ENCODE measurements around the gene DOCK11. TPM values are rescaled to one million over a fixed set of nuclear protein-coding genes. Genes with fewer than 3 reads are reported as not detected.
"Not testable (repeated sequence)": the region's sequence is repeated elsewhere in the genome, so short reads cannot be mapped to it uniquely, and the experiment has no call there.

Gene DOCK11
- total RNA-seq = 66.7 and 73.4 TPM in 2 replicates

DNA sequence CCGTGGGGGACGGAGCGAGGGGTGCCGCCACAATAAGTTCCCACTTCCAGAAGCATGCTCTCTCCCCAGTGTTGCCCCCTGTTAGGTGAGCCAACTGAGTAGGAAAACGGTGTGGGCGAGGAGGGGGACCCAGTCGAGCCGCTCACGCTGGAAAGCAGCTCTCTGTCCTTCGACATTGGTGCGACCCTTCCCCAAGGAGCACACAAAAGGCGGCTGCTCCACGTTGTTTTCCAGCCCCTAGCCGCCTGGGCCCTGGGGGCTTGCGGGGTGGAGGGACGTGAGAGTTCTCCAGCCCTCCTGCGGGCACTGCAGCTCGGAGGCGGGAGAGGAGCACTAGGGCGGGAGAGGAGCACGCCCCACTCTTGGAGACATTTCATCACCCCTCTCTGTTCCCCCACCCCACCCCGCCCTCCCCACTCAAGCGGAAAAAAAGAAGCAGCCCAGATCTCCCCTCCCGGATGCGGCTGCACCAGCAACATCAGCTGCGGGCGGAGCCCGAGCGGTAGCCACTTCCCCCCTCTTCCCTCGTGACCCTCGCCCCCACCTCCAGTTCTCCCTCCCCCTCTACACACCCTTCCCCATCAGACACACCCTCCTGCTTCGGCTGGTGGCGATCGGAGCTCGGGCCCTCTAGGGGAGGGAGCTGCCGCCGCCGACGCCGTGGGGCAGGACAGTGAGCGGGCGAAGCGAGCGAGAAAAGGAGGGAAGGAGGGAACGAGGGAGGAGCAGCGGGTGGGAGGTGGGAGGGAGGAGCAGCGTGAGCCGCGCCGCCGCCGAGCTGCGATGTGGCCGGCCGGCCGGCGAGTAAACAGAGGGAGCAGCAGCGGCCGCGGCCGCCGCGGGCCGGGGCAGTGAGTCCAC, at the start of gene DOCK11:
DOCK11 (plus strand) TSS at position 755 of the 861 bp plus-strand sequence. CDS start 157 bp downstream, outside the sequence.
- intact Hi-C loops (cut with micrococcal nuclease) = loop anchor here (1.0 to 10.0 kb wide), 3 partner anchors 36 to 740 kb away; partner anchors contain the start of gene PGRMC1

DNA sequence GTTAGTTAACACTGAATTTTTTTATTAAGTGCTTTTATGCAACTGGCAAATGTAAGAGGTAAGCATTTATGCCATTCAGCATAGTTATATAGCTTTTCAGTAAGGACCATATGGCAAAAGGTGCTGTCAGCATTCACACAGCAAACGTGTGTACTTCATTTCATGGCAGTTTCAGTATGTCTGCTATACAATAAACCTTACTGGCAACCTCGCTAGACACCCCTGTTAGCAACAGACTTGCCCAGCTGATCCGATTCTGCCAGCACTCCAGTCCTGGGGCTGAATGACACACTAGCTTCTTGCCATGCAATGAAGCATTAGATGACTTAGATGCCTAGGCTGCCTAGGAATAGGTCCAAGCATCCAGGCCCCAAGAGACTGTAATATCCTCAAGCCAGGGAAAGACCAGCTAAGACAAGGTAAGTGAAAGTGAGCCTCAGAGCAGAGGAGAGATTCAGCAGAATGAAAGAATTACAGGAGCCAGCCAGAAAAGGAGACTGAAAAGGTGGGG, 47.3 kb upstream of the DOCK11 start:
- intact Hi-C loops (cut with micrococcal nuclease) = no loop called here

DNA sequence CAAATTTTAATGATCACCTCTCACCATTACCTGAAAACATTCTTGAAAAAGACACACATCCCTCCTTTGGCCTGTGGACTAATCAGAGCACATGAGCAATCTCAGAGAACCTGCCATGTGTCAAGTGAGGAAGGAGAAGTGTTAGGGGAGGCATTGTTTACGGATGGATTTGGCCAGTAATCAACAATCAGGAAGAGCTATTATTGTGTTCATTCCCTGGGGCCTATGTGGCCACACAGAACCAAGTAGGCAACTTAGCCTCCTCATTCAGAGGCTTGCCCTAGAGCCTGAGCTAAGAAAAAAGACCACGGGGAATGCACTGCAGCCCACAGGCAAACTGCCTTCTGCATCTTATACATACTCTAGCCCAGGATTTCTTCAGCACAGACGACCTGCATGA, 40.6 kb upstream of the DOCK11 start:
- intact Hi-C loops (cut with micrococcal nuclease) = no loop called here

DNA sequence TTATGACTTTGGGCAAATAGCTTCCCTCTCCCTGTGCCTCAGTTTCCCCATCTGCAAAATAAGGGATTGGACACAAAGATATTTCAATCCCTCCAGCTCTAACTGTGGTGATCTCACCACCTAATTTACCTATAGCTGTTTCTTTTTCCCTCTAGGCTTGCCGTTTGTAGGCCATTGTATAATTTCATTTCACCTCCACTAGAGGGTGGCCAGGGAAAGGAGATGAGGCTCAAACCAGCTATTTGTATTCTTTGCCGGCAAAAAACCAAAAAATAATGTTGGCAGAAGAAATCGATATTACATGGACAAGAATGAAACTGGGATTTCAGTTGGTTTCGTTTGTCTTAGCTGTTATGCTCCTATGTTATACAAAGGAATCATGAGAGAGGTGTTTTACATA, 36.1 kb upstream of the DOCK11 start:
- intact Hi-C loops (cut with micrococcal nuclease) = loop anchor here (1.0 to 2.0 kb wide), 2 partner anchors 35 to 142 kb away; partner anchors contain the start of gene DOCK11

DNA sequence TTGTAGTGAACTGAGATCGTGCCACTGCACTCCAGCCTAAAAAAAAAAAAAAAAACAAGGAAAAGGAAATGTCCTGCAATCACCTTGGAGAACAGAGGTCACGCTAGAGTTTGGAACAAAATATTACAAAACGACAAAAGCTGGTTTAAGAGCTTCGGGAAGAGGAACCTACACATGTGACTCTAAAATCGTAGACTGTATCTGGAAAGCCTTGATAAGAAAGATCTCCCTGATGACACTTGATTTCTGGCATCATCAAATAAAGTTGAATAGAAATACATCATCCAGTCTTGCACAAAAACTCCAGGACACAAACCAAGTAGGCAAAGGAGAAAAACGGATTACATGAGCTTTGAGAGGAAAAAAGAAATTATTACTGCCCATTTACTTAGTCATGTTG, 31.1 kb upstream of the DOCK11 start:
- intact Hi-C loops (cut with micrococcal nuclease) = no loop called here

DNA sequence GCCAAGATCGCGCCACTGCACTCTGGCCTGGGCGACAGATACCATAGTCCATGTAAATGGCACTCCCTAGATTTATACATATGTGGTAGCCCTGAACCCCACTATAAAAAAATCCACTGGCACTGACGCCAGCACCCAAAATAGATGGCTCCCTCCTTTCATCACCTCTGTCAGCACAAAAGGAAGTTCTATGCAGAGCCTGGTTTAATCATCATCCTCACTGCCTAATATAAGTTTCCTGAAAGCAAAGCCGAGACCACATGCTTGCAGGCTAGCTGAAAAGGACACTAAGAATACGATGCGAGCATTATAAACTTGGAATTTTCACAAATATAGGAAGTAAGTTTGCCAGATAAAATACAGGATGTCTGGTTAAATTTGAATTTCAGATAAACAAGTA, 27.5 kb upstream of the DOCK11 start:
- intact Hi-C loops (cut with micrococcal nuclease) = no loop called here

DNA sequence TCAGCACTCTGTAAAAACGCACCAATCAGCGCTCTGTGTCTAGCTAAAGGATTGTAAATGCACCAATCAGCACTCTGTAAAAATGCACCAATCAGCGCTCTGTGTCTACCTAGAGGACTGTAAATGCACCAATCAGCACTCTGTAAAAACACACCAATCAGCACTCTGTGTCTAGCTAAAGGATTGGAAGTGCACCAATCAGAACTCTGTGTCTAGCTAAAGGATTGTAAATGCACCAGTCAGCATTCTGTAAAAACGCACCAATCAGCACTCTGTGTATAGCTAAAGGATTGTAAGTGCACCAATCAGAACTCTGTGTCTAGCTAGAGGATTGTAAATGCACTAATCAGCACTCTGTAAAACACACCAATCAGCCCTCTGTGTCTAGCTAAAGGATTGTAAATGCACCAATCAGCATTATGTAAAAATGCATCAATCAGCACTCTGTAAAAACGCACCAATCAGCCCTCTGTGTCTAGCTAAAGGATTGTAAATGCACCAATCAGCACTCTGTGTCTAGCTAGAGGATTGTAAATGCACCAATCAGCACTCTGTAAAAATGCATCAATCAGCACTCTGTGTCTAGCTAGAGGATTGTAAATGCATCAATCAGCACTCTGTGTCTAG, 24.8 kb upstream of the DOCK11 start:
- intact Hi-C loops (cut with micrococcal nuclease) = not testable (repeated sequence)

DNA sequence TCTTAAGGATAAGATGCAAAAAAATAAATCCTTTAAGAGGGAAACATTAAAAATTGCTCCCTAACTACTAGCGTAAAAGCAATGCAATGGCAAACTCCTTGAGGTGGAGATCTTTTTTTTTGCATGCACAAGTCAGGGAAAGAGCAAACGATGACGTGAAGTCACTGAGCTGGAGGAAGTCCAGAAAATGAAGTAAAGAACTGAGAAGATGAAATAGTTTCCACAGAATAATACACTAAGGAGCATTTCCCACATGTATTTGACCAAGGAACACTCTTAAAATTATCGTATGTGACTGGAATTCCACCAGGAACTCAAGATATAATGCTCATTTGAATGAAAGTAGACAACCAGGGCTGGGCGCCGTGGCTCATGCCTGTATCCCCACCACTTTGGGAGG, 21.0 kb upstream of the DOCK11 start:
- intact Hi-C loops (cut with micrococcal nuclease) = no loop called here

DNA sequence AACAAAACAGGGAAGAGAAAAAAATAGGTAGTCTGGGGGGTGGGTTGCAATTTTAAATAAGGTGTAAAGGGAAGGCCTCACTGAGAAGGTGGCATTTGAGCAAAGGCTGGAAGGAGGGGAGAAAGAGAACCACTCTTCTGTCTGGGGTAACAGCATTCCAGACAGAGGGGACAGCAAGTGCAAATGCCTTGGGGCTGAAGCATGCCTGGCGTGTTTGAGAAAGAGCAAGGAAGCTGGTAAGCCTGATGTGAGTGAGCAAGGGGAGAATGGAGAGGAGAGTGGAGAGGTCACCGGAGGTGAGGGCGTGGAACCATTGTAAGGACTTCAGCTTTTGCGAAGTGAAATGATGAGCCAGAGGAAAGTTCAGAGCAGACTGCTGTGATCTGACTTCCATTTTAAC, 19.7 kb upstream of the DOCK11 start:
- intact Hi-C loops (cut with micrococcal nuclease) = no loop called here

DNA sequence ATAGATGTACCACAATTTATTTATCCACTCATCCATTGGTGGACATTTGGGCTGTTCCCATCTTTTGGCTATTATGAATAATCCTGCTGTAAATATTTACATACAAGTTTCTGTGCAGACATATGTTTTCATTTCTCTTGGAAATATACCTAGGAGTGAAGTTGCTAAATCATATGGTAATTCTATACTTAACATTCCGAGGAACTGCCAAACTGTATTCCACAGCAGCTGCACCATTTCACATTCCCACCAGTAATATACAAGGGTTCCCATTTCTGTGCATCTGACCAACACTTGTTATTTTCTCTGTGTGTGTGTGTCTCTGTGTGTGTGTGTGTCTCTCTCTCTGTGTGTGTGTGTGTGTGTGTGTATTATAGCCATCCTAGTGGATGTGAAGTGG, 15.4 kb upstream of the DOCK11 start:
- intact Hi-C loops (cut with micrococcal nuclease) = no loop called here

DNA sequence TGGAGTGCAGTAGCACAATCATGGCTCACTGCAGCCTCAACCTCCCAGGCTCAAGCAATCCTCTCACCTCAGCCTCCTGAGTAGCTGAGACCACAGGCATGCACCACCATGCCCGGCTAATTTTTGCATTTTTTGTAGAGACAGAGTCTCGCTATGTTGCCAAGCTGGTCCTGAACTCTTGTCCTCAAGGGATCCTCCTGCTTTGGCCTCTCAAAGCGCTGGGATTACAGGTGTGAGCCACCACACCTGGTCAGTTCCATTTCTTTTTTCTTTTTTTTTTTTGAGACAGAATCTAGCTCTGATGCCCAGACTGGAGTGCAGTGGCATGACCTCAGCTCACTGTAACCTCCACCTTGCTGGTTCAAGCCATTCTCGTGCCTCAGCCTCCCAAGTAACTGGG, 13.2 kb upstream of the DOCK11 start:
- intact Hi-C loops (cut with micrococcal nuclease) = not testable (repeated sequence)

DNA sequence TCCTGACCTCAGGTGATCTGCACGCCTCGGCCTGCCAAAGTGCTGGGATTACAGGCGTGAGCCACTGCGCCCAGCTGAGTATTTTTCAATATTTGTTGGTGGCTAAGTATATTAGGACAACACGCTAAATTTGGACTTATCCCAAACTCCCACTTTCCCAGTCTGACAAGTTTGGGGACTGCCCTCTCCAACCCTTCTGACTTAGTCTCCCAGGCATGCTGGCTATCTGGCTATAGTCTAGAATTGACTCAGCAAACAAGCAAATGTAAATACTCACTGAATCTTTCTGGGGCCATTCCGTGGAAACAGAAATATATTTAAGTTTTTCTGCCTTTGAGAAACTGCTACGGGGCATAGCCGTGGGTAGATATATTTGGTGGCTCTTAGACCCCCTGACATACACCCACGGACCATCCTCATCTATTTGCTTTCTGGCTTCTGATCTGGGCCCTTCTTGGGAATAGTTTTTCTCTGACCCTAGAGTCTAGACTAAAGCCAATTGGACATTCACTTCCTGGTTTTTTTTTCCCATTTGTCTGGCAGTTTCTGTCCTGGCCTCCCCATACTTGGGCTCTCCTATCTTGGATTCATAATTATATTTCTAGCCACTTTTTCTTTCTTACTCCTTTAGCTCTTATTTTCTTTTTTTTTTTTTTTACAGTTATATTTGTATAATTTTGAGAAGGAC, 11.3 kb upstream of the DOCK11 start:
- intact Hi-C loops (cut with micrococcal nuclease) = no loop called here

DNA sequence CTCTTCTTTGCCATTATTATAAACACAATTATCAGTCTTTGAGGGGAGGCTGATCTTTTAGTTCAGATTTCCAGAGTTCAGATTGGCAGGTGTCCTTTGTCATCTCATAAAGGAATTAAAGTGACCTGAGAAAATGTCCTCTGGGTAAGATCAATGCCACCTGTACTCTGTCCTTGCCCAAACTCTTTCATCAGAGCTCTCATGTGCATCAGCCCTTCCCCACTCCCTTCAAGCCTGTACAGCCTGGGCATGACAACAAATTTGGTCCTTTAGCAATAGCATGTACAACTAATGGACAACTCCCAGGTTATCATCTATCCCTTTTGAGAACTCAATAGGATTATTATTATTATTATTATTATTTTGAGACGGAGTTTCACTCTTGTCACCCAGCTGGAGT, 8.9 kb upstream of the DOCK11 start:
- intact Hi-C loops (cut with micrococcal nuclease) = not testable (repeated sequence)

DNA sequence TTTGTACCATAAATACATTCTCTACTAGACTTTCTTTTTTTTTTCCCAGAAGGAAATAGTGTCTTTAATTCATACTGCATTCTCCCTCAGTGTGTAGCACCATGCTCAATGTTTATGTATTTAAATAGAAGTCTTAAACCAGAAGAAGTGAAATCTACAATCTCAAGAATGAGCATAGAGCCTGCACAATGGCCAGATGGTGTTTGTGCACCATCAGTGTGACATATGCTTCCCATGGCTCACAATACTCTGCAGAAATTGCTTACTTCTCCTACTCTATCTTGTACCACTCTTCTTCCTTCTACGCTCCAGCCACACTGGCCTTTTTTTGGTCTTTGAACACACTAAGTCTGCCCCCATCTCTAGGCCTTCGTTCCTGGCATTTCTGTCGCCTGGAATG, 2.6 kb upstream of the DOCK11 start:
- intact Hi-C loops (cut with micrococcal nuclease) = loop anchor here (10.0 kb wide), 1 partner anchor 742 kb away; the partner anchor contains the start of gene PGRMC1

DNA sequence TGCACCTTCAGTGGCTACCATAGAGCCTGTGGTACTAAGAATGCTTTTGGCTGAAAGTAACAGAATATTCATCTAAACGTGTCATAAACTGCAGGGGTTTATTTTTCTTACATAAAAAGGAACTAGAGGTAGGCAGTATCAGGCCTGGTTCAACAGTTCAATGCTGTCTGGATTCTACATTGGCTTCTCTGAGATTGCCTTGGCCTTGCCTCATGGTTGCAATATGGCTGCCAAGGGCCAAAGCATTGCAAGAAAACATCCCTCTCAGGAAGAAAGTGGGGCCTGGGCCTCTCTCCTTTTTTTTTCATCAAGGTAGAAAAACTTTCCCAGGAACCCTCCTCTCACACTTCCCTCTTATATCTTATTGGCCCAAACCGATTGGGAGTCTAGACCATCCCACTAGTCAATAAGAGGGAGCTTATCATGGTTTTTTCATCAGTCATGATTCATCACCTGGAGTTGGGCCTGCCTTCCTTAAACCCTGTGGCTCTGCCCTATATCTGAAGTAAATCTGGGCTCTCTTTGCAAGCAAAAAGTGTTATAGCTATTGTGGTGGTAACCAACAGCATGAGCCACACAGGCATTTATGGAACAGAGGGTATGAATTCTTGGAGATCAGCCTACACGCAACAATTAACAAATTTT, 1.8 kb upstream of the DOCK11 start:
- intact Hi-C loops (cut with micrococcal nuclease) = loop anchor here (2.0 to 10.0 kb wide), 2 partner anchors 35 to 741 kb away; partner anchors contain the start of gene PGRMC1

DNA sequence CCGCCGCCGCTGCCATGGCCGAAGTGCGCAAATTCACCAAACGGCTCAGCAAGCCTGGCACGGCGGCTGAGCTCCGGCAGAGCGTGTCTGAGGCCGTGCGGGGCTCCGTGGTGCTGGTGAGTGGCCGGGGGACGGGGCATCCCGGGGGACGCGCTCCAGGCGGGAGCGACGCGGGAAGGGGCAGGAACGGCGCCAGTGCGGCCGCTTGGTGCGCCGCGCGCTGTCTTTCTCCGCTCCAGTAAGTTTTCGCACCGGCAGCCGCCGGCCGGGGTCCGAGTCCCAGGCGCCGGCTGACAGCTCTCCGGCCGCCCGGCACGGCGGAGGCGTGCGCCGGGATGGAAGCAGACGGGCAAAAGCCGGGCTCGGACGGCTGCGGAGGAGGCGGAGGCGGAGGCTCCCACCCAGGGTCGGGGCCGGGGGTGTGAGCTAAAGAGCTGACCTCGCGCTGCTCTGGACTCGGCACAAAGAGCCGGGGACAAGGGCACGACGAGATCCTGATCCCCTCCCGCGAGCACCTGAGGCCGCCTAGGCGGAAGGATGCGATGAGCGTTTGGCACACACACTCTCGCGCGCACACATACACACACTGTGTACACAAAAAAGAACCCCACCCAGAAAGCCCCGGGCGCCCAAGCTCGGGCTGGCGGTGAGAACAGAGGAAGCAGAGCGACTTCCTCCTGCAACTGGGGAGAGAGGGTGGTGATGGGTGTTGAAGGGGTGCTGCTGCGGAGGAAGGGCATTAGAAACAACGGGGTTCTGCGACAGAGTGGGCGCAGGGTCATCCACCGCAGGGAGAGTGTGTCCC, 545 bp downstream of the DOCK11 start:
- intact Hi-C loops (cut with micrococcal nuclease) = loop anchor here (1.0 to 10.0 kb wide), 5 partner anchors 32 to 739 kb away; partner anchors contain the start of gene PGRMC1

DNA sequence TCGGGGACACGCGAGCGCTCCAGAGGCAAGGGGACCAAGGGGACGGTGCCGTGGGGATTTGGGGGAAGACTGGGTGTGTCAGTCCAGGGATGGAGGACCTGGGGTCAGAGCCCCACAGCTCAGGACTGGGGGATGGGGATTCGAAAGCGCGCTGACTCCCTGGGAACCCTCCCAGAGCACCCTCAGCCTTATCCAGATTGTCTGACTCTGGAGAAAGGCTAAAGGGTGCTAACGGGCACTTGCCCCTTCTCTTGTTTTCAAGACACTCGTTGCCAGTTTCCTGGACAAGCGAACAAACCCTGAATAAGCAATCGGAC, 1.1 kb downstream of the DOCK11 start:
- intact Hi-C loops (cut with micrococcal nuclease) = loop anchor here (1.0 to 10.0 kb wide), 4 partner anchors 28 to 738 kb away; partner anchors contain the start of gene PGRMC1

DNA sequence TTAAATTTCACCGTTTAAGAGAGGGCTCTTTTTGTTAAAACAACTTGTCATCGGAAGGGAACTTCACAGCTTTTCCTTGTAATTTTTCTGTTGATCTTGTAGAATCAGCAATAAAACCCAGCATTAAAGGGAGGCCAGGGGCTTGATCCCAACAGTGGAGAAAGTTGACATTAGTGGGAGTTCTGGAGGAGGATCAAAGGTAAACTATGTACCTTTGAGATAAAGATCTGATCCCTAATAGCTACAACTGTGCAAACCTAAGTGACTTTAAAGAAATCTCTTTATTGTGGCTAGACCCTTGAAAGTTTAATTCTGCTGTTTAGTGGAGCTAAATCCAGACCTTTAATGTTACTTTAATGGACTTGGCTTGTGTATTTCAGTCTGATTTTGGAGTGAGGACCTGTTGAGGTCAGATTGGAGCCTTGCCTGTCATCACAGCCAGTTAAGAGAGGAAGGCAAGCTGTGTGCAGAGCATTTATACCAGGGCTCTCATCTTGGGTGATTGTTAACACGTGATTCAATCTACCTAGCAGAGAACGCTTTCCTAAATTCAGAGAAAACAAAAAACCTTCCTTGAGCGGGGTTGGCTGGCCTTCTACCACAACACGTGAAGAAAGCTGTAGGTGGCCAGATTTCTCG, 1.7 kb downstream of the DOCK11 start:
- intact Hi-C loops (cut with micrococcal nuclease) = loop anchor here (1.0 to 10.0 kb wide), 2 partner anchors 27 to 738 kb away; partner anchors contain the start of gene PGRMC1

DNA sequence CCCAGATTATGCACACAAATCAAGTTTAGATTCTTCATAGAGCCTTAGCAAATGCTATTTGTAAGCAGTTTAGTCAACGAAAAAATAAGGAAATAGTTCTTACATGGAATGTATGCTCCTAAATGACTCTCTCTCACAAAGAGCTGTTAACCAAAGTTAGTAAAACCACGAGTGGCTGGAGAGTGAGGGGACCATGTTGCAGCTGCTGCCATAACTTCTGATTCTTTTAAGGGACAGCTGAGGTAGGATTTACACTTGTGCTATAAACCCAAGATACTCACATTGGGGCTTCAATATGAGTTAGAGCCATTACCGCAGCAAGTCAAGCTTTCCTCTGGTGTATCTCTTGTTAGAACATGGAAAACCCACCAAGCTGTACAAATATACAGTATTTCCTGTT, 2.7 kb downstream of the DOCK11 start:
- intact Hi-C loops (cut with micrococcal nuclease) = loop anchor here (10.0 kb wide), 1 partner anchor 736 kb away; the partner anchor contains the start of gene PGRMC1
